Upper lobe of left lung (tissue), 4 donors: Measurements from ENCODE around the gene LSM5.
"Not testable (repeated sequence)": the region's sequence is repeated elsewhere in the genome, so short reads cannot be mapped to it uniquely, and the experiment has no call there.

Source experiments
- CTCF ChIP-seq, 6 experiments: fragments of 450-650 bp in 4 of 6; fragments of 200-600 bp in 2 of 6; sonication (generic) in 2 of 6; IDR thresholded peaks; one replicate each; pipeline ENCODE4 v1.5.1; 2016 to 2019; ENCODE audit warnings: antibody characterized with exemption in 6 of 6
- POLR2A ChIP-seq, 4 donors: fragments of 450-650 bp; IDR thresholded peaks; one replicate each; pipeline ENCODE4 v1.5.1; 2016 to 2017; ENCODE audit warnings: antibody characterized with exemption in 4 of 4, mild to moderate bottlenecking in 2 of 4
- POLR2AphosphoS5 ChIP-seq, 2 donors: sonication (generic); formaldehyde crosslinking; IDR thresholded peaks; one replicate each; pipeline ENCODE4 v1.5.1; 2017; ENCODE audit warnings: antibody characterized with exemption in 2 of 2

DNA sequence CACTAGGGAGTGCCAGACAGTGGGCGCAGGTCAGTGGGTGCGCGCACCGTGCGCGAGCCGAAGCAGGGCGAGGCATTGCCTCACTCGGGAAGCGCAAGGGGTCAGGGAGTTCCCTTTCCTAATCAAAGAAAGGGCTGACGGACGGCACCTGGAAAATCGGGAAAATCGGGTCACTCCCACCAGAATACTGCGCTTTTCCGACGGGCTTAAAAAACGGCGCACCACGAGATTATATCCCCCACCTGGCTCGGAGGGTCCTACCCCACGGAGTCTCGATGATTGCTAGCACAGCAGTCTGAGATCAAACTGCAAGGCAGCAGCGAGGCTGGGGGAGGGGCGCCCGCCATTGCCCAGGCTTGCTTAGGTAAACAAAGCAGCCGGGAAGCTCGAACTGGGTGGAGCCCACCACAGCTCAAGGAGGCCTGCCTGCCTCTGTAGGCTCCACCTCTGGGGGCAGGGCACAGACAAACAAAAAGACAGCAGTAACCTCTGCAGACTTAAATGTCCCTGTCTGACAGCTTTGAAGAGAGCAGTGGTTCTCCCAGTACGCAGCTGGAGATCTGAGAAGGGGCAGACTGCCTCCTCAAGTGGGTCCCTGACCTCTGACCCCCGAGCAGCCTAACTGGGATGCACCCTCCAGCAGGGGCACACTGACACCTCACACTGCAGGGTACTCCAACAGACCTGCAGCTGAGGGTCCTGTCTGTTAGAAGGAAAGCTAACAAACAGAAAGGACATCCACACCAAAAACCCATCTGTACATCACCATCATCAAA, 25.4 kb downstream of the LSM5 start:
- not testable (repeated sequence) for TF ChIP-seq POLR2A, CTCF, POLR2AphosphoS5 (IDR thresholded peaks at IDR 0.05)
